Daoy (cell line): ENCODE data around the gene OBSCN. TPM values are rescaled to one million over a fixed set of nuclear protein-coding genes. Genes with fewer than 3 reads are reported as not detected.

ENCODE experiments used
- DNase-seq: peaks from one replicate; pipeline ENCODE4 v3.0.0-alpha.2; 2015; ENCODE audit warnings: low read depth
- total RNA-seq: library from RNA; depleted of rRNA; stranded (reverse); fragments of >200 nt; shearing (Covaris generic); gene quantifications from 2 replicates; pipeline ENCODE4 v1.2.3, GENCODE V29; 2014

The OBSCN gene
- total RNA-seq, 1 experiment from 2014 or later, result 4.1 TPM

- no peak for DNase-seq
Observed at GRCh38 chr1:228286505-228287417, 78.9 kb downstream of the OBSCN start.

- no peak for DNase-seq
Observed at GRCh38 chr1:228287541-228288425, 79.9 kb downstream of the OBSCN start.

DNA sequence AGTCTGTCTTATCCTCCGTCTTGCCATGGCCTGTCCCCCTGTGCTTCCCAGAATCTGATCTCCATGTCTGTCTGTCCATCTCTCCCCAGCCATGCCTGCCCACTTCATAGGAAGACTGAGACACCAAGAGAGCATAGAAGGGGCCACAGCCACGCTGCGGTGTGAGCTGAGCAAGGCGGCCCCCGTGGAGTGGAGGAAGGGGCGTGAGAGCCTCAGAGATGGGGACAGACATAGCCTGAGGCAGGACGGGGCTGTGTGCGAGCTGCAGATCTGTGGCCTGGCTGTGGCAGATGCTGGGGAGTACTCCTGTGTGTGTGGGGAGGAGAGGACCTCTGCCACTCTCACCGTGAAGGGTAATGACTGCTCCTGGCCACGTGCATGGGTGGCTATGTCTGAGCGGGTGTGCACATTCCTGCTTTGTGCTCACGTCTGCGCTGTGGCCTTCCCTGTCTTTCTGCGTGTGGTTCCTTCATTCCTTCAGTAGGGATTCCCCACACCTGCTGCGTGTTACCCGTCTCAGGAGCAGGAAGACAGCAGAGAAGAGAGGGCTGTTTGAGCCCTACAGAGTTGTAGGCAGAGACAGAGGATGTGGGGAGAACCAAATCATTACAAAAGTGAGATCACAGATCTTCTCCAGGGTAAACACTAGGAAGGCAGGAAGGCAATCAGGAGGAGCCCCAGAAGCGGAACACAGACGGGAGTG, 80.8 kb downstream of the OBSCN start:
- no peak for DNase-seq

GRCh38 chr1:228289239-228289849, 81.5 kb downstream of the OBSCN start:
- no peak for DNase-seq

DNA sequence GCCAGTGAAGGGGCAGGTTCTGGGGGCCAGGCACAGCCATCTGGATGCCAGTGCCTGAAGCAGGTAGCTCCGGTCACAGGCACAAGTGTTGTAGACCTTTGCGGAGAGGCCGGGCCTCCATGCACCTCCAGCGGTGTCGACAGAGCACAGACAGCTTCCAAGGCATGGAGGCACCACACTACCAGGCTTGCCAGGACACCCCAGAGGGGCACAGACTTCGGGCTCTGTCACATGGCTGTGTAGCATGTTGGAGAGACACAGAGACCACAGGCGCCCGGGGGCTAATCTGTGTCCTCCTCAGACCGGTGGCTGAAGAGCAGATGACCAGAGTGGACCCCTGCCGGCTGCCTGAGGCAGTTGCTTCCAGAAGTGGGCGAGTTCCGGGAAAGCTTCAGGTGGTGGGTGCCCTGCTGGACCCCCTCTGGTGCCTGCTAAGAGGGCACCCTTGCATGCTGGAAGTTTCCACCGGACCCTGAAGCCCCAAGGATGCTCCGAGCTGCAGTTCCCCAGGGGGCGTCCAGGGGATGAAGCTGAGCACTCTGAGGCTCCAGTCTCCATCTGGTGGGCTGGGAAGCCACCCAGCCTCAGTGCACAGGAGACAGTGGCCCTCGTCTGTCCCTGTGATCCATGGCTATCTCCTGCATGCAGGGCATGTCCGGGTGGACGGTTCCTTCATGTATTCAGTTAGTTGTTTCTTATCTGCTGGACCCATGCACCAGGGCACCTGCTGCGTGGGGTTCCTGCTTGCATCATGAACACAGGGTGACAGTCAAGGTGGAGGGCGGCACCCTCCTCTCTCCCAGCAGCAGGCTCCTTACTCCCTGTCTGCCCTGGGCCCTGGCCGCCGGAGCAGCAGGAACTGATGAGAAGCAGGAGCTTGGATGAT, 82.4 kb downstream of the OBSCN start:
- no peak for DNase-seq

GRCh38 chr1:228291906-228292608, 84.2 kb downstream of the OBSCN start:
- DNase-seq, result no peak

DNA sequence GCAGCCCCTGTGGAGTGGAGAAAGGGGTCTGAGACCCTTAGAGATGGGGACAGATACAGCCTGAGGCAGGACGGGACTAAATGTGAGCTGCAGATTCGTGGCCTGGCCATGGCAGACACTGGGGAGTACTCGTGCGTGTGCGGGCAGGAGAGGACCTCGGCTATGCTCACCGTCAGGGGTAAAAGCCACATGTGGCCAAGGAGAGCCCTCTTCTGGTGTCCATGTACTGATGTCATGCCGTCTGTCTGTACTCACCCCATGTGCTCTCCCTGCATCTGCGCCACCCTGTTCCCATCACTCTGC, 84.7 kb downstream of the OBSCN start:
- no peak for DNase-seq

DNA sequence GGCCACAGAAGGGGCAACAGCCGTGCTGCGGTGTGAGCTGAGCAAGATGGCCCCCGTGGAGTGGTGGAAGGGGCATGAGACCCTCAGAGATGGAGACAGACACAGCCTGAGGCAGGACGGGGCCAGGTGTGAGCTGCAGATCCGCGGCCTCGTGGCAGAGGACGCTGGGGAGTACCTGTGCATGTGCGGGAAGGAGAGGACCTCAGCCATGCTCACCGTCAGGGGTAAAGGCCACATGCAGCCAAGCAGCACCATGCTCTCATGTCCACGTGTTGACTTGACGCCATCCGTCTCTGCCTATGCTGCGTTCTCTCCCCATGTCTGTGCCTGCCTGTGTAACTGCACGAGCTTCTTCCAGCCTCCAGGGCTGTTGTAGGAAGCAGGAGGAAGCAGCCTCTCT, 85.5 kb downstream of the OBSCN start:
- no peak for DNase-seq

DNA sequence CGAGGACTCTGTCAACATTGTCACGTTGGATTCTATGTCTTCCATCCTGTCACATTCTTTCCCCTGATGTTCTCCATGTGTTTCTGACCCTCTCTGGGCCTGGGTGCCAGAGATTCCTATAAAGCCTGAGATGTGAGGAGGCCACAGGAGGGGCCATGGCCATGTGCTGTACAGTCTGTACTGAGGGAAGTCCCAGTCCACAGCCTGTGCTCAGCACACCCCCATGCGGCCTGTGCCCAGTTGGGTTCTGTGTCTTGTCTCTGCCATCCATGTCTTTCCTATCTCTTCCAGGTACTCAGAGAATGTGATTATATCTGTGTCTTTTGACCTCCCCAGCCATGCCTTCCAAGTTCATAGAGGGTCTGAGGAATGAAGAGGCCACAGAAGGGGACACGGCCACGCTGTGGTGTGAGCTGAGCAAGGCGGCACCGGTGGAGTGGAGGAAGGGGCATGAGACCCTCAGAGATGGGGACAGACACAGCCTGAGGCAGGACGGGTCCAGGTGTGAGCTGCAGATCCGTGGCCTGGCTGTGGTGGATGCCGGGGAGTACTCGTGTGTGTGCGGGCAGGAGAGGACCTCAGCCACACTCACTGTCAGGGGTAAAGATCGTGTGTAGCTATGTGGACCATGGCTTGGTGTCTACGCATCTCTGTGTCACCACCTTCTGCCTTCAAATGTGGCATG, 86.1 kb downstream of the OBSCN start:
- DNase-seq, result no peak

DNA sequence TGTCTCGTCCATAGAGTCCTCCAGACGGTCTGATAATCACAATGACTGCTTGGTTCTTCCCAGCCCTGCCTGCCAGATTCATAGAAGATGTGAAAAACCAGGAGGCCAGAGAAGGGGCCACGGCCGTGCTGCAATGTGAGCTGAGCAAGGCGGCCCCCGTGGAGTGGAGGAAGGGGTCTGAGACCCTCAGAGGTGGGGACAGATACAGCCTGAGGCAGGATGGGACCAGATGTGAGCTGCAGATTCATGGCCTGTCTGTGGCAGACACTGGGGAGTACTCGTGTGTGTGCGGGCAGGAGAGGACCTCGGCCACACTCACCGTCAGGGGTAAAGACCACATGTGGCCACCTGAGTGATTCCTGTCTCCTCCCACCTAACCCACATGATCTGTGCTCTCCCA, 86.9 kb downstream of the OBSCN start:
- DNase-seq, result no peak

- no peak for DNase-seq
Observed at GRCh38 chr1:228295201-228295600, 87.4 kb downstream of the OBSCN start.

DNA sequence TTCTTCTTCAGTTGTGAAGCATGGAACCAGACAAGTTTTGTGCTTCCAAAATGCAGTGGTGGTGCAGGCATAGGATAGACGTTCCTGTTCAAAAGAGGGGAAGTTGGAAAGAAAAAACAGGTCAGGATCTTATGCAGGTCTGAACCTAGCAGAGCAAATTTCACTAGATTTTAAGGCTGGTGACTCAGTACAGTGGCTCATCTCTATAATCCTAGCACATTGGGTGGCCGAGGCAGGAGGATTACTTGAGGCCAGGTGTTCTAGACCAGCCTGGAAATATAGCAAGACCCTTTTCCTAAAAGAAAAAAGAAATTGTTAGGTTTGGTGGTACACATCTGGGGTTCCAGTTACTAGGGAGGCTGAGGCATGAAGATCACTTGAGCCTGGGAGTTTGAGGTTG, 88.1 kb downstream of the OBSCN start:
- DNase-seq, result no peak

DNA sequence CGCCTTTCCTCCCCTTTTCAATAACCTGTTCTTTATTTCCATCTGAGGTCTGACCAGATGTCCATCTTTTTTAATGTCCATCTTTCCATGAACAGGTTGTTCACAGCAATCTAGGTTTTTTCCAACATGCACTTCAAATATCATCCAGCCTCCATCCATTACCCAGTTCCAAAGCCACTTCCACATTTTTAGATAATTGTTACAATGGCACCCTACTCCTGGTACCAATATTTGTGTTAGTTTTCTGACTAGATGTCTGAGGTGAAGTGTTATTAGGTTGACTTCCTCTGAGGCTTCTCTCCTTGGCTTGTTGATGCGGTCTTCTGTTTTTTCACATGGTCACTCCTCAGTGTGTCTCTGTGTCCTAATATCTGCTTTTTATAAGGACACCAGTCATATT, 89.4 kb downstream of the OBSCN start:
- DNase-seq, result no peak

DNA sequence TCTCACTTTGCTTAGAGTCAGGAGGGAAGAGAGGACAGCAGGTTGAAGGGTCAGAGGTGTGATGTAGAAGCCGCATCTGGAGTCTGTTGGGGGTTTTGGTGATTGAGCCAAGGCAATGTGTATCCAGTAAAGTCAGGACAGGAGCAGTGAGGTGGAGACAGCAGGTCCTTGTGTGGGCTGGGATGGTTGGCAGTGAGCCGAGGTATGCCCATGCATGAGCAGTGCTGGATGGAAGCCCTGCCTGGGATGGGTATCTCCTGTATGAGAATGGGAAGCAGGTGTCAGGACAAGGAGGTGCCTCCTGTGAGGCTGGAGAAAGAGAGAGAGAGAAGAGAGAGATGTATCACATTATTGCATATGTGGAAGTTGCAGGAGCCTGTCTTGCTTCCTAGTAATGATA, 90.0 kb downstream of the OBSCN start:
- DNase-seq, result no peak

- DNase-seq, result no peak
Observed at GRCh38 chr1:228298471-228298870, 90.6 kb downstream of the OBSCN start.

- no peak for DNase-seq
Observed at GRCh38 chr1:228299211-228299610, 91.4 kb downstream of the OBSCN start.

DNA sequence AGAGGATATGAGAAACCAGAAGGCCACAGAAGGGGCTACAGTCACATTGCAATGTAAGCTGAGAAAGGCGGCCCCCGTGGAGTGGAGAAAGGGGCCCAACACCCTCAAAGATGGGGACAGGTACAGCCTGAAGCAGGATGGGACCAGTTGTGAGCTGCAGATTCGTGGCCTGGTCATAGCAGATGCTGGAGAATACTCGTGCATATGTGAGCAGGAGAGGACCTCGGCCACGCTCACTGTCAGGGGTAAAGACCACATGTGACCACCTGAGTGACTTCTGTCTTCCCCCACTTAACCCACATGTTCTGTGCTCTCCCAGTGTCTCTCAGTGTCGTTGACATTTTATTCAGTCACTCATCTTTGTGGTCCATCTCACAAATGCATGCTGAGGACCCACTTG, 92.1 kb downstream of the OBSCN start:
- DNase-seq, result no peak

- no peak for DNase-seq
Observed at GRCh38 chr1:228302086-228302485, 94.2 kb downstream of the OBSCN start.

- no peak for DNase-seq
Observed at GRCh38 chr1:228303596-228303995, 95.8 kb downstream of the OBSCN start.

DNA sequence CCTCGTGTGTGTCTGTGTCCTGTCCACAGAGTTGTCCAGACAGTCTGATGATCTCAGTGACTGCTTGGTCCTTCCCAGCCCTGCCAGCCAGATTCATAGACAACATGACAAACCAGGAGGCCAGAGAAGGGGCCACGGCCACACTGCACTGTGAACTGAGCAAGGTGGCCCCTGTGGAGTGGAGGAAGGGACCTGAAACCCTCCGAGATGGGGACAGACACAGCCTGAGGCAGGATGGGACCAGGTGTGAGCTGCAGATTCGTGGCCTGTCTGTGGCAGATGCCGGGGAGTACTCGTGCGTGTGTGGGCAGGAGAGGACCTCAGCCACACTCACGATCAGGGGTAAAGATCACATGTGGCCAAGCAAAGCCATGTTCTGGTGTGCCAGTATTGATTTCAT, 96.4 kb downstream of the OBSCN start:
- no peak for DNase-seq
